PC-3 (cell line): ENCODE results near the gene ZNHIT6. TPM values are rescaled to one million over a fixed set of nuclear protein-coding genes. Genes with fewer than 3 reads are reported as not detected.

ENCODE experiments used
- ATAC-seq: fragments of 200-7000 bp; cut with Tn5 transposase; 2 replicates; pipeline ENCODE4 v1.9.1; 2020; ENCODE audit warnings: mild to moderate bottlenecking, moderate library complexity
- BruUV-seq: library from RNA; stranded (reverse); fragments of 400-500 nt; replicated peaks from 2 replicates; lab custom pipeline; 2021; lab: Mats Ljungman, UMichigan
- CTCF ChIA-PET: fragments of 300-600 bp; sonication (Branson Sonifier 250); formaldehyde crosslinking; loops from one replicate; lab custom pipeline; 2022; ENCODE audit warnings: antibody characterized with exemption; lab: Charles Lee
- POLR2A ChIA-PET: fragments of 300-600 bp; sonication (Branson Sonifier 250); formaldehyde crosslinking; loops from one replicate; lab custom pipeline; 2022; ENCODE audit warnings: antibody characterized with exemption; ENCODE audit not compliant: unreplicated experiment; lab: Charles Lee
- DNase-seq: peaks from one replicate; pipeline ENCODE4 v3.0.0-alpha.2; 2015
- H2AFZ ChIP-seq: fragments of 300-600 bp; sonication (generic); 2 replicates; pipeline ENCODE4 v1.6.0; 2016; ENCODE audit warnings: antibody characterized with exemption, low read length
- H3F3A ChIP-seq: fragments of 300-600 bp; sonication (generic); one replicate; pipeline ENCODE4 v1.6.0; 2017; ENCODE audit warnings: antibody characterized with exemption, low read length, control low read depth, mild to moderate bottlenecking; ENCODE audit not compliant: unreplicated experiment
- H3K27ac ChIP-seq: fragments of 300-600 bp; sonication (generic); 2 replicates; pipeline ENCODE4 v1.5.1; 2016; ENCODE audit warnings: mild to moderate bottlenecking, low read length
- H3K27me3 ChIP-seq: fragments of 300-600 bp; sonication (generic); 2 replicates; pipeline ENCODE4 v1.6.1; 2016; ENCODE audit warnings: low read length, mixed read lengths
- H3K36me3 ChIP-seq: fragments of 300-600 bp; sonication (generic); 2 replicates; pipeline ENCODE4 v1.6.1; 2016; ENCODE audit warnings: low read depth, mixed run types, low read length, mixed read lengths
- H3K4me1 ChIP-seq: fragments of 300-600 bp; sonication (generic); 2 replicates; pipeline ENCODE4 v1.5.1; 2016; ENCODE audit warnings: low read length; ENCODE audit not compliant: insufficient read depth
- H3K4me2 ChIP-seq: fragments of 300-600 bp; sonication (generic); 2 replicates; pipeline ENCODE4 v1.6.0; 2016; ENCODE audit warnings: low read length
- H3K4me3 ChIP-seq: fragments of 300-600 bp; sonication (generic); 2 replicates; pipeline ENCODE4 v1.5.1; 2016; ENCODE audit warnings: mild to moderate bottlenecking, low read length, mixed read lengths
- H3K79me2 ChIP-seq: fragments of 300-600 bp; sonication (generic); 2 replicates; pipeline ENCODE4 v1.6.1; 2017; ENCODE audit warnings: low read length, mixed read lengths
- H3K9ac ChIP-seq: fragments of 300-600 bp; sonication (generic); 2 replicates; pipeline ENCODE4 v1.6.0; 2016; ENCODE audit warnings: mild to moderate bottlenecking, low read length
- H3K9me2 ChIP-seq: fragments of 300-600 bp; sonication (generic); replicated peaks from 2 replicates; pipeline ENCODE4 v1.6.1; 2016; ENCODE audit warnings: mixed run types, low read length, mixed read lengths
- H3K9me3 ChIP-seq: fragments of 300-600 bp; sonication (generic); 2 replicates; pipeline ENCODE4 v1.6.1; 2016; ENCODE audit warnings: low read length, mixed read lengths
- H4K20me1 ChIP-seq: fragments of 300-600 bp; sonication (generic); 2 replicates; pipeline ENCODE4 v1.6.1; 2016; ENCODE audit warnings: low read length, mixed read lengths
- CTCF ChIP-seq: fragments of 300-600 bp; sonication (generic); conservative IDR thresholded peaks from 2 replicates; pipeline ENCODE4 v1.5.1; 2017; ENCODE audit warnings: antibody characterized with exemption, low read depth, mild to moderate bottlenecking, low read length
- EZH2 ChIP-seq: fragments of 300-600 bp; sonication (generic); IDR thresholded peaks from one replicate; pipeline ENCODE4 v1.6.1; 2017; ENCODE audit warnings: antibody characterized with exemption, mild to moderate bottlenecking, low read length; ENCODE audit not compliant: unreplicated experiment
- EZH2phosphoT487 ChIP-seq: fragments of 300-600 bp; sonication (generic); IDR thresholded peaks from 2 replicates; pipeline ENCODE4 v1.6.1; 2018; ENCODE audit warnings: mild to moderate bottlenecking, antibody characterized with exemption, low read length, borderline replicate concordance
- intact Hi-C: fragments of 100-400 bp; cut with micrococcal nuclease; formaldehyde crosslinking; loops from 2 replicates; pipeline ENCODE4 v1.9.0; 2023
- total RNA-seq: library from RNA; depleted of rRNA; stranded (reverse); fragments of >200 nt; gene quantifications from 2 replicates; pipeline ENCODE4 v1.2.3, GENCODE V29; 2014

Gene ZNHIT6
- total RNA-seq, 1 experiment from 2014 or later, result 18.3 TPM

GRCh38 chr1:85705940-85706339, 2.3 kb downstream of the ZNHIT6 start:
- ChIA-PET CTCF (no interaction called here), POLR2A (interaction anchor here (0.7 kb wide), 1 partner anchor 98 kb away, joined by 8 read pairs; no protein-coding TSS in a partner anchor)
- ATAC-seq (no peak), DNase-seq (no peak)
- H3K4me2 ChIP-seq, result peak overlapping the region; percentile 90
- BruUV-seq, result no TSS peak
- no peaks in the 10 kb centered on the region for H3K9me3 ChIP-seq
- H4K20me1 ChIP-seq, result peaks cover 5% of the 10 kb centered on the region; the same call in 1 of the 2 replicates
- no peak overlapping the region for H3K27ac ChIP-seq
- peaks cover 70% of the 10 kb centered on the region for H3K79me2 ChIP-seq
- H3K4me1 ChIP-seq, result peaks cover 24% of the 10 kb centered on the region
- peak overlapping the region; percentile 92 for H3K4me3 ChIP-seq
- no peak overlapping the region for H2AFZ ChIP-seq
- no peaks in the 10 kb centered on the region for H3K27me3 ChIP-seq
- H3K36me3 ChIP-seq, result peaks cover 45% of the 10 kb centered on the region
- no peaks in the 10 kb centered on the region for H3K9me2 ChIP-seq
- no peak overlapping the region for H3K9ac ChIP-seq
- no peaks in the 10 kb centered on the region for H3F3A ChIP-seq
- no peak for TF ChIP-seq EZH2phosphoT487
- TF ChIP-seq EZH2, result no peak
- no peak for TF ChIP-seq CTCF
- intact Hi-C loops, result loop anchor here (5.0 kb wide), 1 partner anchor 124 kb away; the partner anchor contains the start of gene CCN1

DNA sequence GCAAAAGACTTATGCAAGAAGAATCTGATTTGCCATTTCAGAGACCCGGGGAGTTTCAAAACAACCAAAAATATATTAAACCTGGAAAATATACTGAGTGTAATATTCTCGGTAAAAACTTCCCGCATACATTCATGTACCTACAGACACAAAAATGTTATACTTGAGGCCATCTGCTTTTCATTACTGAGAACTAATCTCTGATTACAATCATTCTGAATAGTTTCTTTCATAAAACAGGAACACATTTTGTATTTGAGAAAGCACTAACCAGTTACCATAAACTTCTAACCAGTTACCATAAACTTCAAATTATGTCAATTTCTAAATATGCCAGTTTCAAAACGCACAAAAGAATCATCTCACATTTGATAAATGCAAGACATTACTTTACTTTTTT, 7.8 kb downstream of the ZNHIT6 start:
- Histone ChIP-seq H3K9me3 (no peaks in the 10 kb centered on the region), H3F3A (no peaks in the 10 kb centered on the region), H3K9me2 (no peaks in the 10 kb centered on the region), H3K79me2 (peaks cover 69% of the 10 kb centered on the region), H2AFZ (no peak overlapping the region), H3K9ac (no peak overlapping the region), H3K36me3 (peaks cover 56% of the 10 kb centered on the region), H3K4me3 (no peak overlapping the region), H3K4me2 (no peak overlapping the region), H4K20me1 (no peaks in the 10 kb centered on the region), H3K4me1 (peaks cover 17% of the 10 kb centered on the region), H3K27ac (no peak overlapping the region), H3K27me3 (no peaks in the 10 kb centered on the region)
- ChIA-PET CTCF (no interaction called here), POLR2A (no interaction called here)
- no peak for TF ChIP-seq EZH2
- no peak for TF ChIP-seq EZH2phosphoT487
- TF ChIP-seq CTCF, result no peak
- no peak for DNase-seq
- intact Hi-C loops, result no loop called here
- no TSS peak for BruUV-seq
- no peak for ATAC-seq

DNA sequence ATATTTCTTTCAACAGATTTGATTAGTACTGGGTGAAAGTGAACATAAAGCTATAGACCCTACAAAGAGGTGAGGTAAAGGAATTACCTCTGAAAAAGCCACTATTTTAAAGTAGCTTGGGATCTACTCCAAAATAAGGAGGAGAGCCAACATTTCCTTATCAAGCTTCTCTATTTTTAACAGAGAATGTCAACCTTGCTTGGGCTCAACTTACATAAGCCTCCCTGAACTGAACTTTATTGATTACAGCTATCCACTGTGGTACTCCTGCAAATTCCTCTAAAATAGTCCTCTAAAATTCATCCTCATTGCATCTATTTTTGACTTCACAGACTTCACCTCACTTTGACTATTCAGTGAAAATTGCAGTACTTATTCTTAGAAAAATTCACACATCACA, 10.3 kb downstream of the ZNHIT6 start:
- H3F3A ChIP-seq, result no peaks in the 10 kb centered on the region
- DNase-seq (no peak), ATAC-seq (no peak)
- no peaks in the 10 kb centered on the region for H3K9me2 ChIP-seq
- intact Hi-C loops, result no loop called here
- H3K4me2 ChIP-seq, result no peak overlapping the region
- H3K36me3 ChIP-seq, result peaks cover 37% of the 10 kb centered on the region
- no peak overlapping the region for H3K9ac ChIP-seq
- H3K4me1 ChIP-seq, result peaks cover 15% of the 10 kb centered on the region
- H2AFZ ChIP-seq, result no peak overlapping the region
- no TSS peak for BruUV-seq
- H3K27me3 ChIP-seq, result no peaks in the 10 kb centered on the region
- CTCF ChIA-PET, result no interaction called here
- H3K27ac ChIP-seq, result no peak overlapping the region
- no peaks in the 10 kb centered on the region for H3K9me3 ChIP-seq
- H3K79me2 ChIP-seq, result peaks cover 51% of the 10 kb centered on the region
- no peak overlapping the region for H3K4me3 ChIP-seq
- H4K20me1 ChIP-seq, result no peaks in the 10 kb centered on the region
- POLR2A ChIA-PET, result interaction anchor here (0.6 kb wide), 1 partner anchor 147 kb away, joined by 3 read pairs; no protein-coding TSS in a partner anchor
- TF ChIP-seq CTCF (no peak), EZH2phosphoT487 (no peak), EZH2 (no peak)
